Small intestine (tissue), 7 donors: ENCODE results near the gene DNAJC4. TPM values are rescaled to one million over a fixed set of nuclear protein-coding genes. Genes with fewer than 3 reads are reported as not detected.

ENCODE experiments used
- DNase-seq, 2 donors: peaks; one replicate each; pipeline versions ENCODE4 v3.0.0 to v3.0.0-alpha.2; 2013
- FAIRE-seq: peaks from 2 replicates; lab custom pipeline; 2012; peaks lifted over from hg19 to GRCh38; lab: Jason Lieb, UNC
- H3K27ac ChIP-seq, 3 donors: one replicate each; pipeline ENCODE4 v1.5.1; 2013; ENCODE audit warnings: low read length in 2 of 3, mild to moderate bottlenecking in 2 of 3, control low read depth in 1 of 3, inconsistent platforms in 1 of 3, low read depth in 1 of 3, moderate library complexity in 1 of 3
- H3K27me3 ChIP-seq, 3 donors: one replicate each; pipeline ENCODE4 v1.6.1; 2013; ENCODE audit warnings: low read length in 3 of 3, inconsistent platforms in 1 of 3; ENCODE audit not compliant: control insufficient read depth in 3 of 3, insufficient read depth in 3 of 3
- H3K36me3 ChIP-seq, 3 donors: one replicate each; pipeline ENCODE4 v1.6.1; 2013; ENCODE audit warnings: low read length in 3 of 3, inconsistent platforms in 1 of 3, low read depth in 1 of 3, mild to moderate bottlenecking in 1 of 3, moderate library complexity in 1 of 3; ENCODE audit not compliant: control insufficient read depth in 3 of 3, insufficient read depth in 2 of 3
- H3K4me1 ChIP-seq, 3 donors: one replicate each; pipeline ENCODE4 v1.6.1; 2013; ENCODE audit warnings: low read length in 2 of 3, inconsistent platforms in 1 of 3, low read depth in 1 of 3, mild to moderate bottlenecking in 1 of 3, moderate library complexity in 1 of 3; ENCODE audit not compliant: control insufficient read depth in 3 of 3, insufficient read depth in 2 of 3
- H3K4me3 ChIP-seq, 3 donors: one replicate each; pipeline ENCODE4 v1.5.1; 2013; ENCODE audit warnings: low read length in 3 of 3, control low read depth in 1 of 3, inconsistent platforms in 1 of 3, low read depth in 1 of 3, mild to moderate bottlenecking in 1 of 3, moderate library complexity in 1 of 3
- H3K9me3 ChIP-seq, 2 donors: one replicate each; pipeline ENCODE4 v1.6.1; 2013; ENCODE audit warnings: low read depth in 1 of 2, low read length in 1 of 2; ENCODE audit not compliant: control insufficient read depth in 2 of 2, insufficient read depth in 1 of 2
- WGBS, 3 donors: extraction: QIAGEN DNeasy Blood & Tissue Kit; methylation state at CpG; one replicate each; pipeline ENCODE4 v1.1.7; 2013; 5-methylcytosine and 5-hydroxymethylcytosine counted together
- polyA plus RNA-seq, 4 donors: library from polyadenylated mRNA; stranded (reverse) in 3 of 4; unstranded in 1 of 4; fragments of 200-250 nt in 3 of 4; fragments of 120-200 nt in 1 of 4; gene quantifications; one replicate each; pipeline versions ENCODE4 v1.2.1 to v1.2.3, GENCODE V29; 2013
- donor health status: healthy with polysubstance abuse.
- donor health status: control.
- donor health status: control.
- donor health status: Bipolar disorder and iron deficiency.
- donor health status: healthy.

Gene DNAJC4
- polyA plus RNA-seq, 4 donors, result 50.6 to 164 (median 93.6) TPM

GRCh38 chr11:64258946-64259532 lies 28.7 kb downstream of the DNAJC4 start:
- Histone ChIP-seq H3K4me1 (no peaks in the 10 kb centered on the region), H3K27me3 (no peaks in the 10 kb centered on the region), H3K27ac (no peak overlapping the region), H3K36me3 (peaks cover 32 to 98% (median 66%) of the 10 kb centered on the region in 3 donors), H3K9me3 (no peaks in the 10 kb centered on the region), H3K4me3 (no peak overlapping the region)
- no peak for FAIRE-seq
- DNase-seq, result no peak
- 91 to 92% (median 91%) methylated on average over 29 to 32 of the region's 32 CpGs for WGBS, 3 donors

DNA sequence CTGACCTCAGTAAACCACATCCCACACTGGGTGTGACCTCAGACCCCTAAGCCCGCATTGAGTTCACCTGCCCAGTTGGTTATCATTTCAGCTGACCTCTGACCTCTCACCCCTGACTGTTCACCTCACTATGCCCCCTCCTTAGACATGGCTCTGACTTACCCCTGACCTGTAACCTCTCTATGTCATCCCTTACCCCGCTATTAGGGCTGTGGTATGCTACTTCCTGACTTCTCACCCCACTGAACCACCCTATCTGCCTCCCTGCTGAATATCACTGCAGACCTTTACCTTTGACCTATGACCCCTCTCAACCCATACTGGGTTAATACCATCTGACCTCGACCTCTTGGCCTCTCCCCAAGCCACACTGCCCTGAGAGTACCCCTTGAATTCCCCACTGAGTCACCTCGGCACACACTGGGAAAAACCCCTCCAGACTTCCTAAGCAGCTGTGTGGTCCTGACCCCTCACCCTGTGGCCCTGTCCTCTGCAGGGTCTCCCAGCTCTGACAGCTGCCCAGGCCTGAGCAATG lies 29.3 kb downstream of the DNAJC4 start:
- Histone ChIP-seq H3K4me3 (no peak overlapping the region), H3K27ac (no peak overlapping the region), H3K27me3 (no peaks in the 10 kb centered on the region), H3K9me3 (no peaks in the 10 kb centered on the region), H3K4me1 (no peaks in the 10 kb centered on the region), H3K36me3 (peaks cover 32 to 98% (median 67%) of the 10 kb centered on the region in 3 donors)
- DNase-seq (no peak), FAIRE-seq (no peak)
- WGBS, 3 donors, result 64 to 74% (median 64%) methylated on average over 4 of the region's 4 CpGs

DNA sequence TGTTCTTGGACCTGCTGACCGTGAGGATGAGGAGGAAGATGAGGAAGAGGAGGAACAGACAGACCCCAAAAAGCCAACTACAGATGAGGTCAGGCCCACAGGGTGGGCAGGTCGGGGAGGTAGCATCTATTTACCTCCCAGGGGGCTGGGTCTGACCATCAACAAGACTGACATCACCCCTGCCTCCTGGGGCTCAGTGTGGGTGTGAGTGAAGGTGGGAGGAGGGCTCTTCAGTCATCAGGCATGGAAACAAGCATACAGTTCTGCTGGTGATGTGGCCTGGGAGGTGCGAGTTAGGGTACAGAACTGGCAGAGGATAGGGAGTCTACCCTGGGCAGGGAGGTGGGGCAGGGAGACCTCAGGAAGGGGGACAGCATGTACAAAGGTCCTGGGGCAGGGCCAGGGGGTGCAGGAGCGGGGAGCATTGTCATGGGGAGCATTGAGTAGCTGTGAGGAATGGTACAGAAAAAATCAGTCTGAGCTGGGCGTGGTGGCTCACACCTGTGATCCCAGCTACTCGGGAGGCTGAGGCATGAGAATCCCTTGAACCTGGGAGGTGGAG lies 29.9 kb downstream of the DNAJC4 start:
- no peaks in the 10 kb centered on the region for H3K9me3 ChIP-seq
- FAIRE-seq (no peak), DNase-seq (no peak)
- no peak overlapping the region for H3K4me3 ChIP-seq
- WGBS, 3 donors, result 85 to 89% (median 86%) methylated on average over 6 of the region's 6 CpGs
- H3K27ac ChIP-seq, result no peak overlapping the region
- no peaks in the 10 kb centered on the region for H3K27me3 ChIP-seq
- H3K4me1 ChIP-seq, result no peaks in the 10 kb centered on the region
- H3K36me3 ChIP-seq, result peaks cover 30 to 97% (median 66%) of the 10 kb centered on the region in 3 donors

DNA sequence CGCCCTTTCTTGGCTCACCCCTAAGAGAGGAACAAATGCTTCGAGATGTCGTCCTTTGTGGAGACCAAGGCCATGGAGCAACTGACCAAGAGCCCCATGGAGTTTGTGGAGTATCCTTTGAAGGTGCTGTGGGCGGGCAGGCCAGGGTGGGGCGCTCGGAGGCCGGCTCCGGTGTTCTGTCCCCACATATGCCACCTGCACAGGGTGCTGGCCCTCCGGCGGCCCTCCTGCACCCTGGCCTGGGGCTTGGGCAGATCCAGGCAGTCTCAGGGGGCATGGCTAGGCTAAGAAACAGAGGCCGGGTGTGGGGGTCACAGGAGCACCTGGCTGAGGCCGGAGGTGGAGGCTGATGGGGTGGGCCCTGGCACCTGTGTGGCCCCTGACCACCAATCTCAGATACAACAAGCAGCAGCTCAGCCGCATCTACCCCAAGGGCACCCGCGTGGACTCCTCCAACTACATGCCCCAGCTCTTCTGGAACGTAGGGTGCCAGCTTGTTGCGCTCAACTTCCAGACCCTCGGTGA lies 31.3 kb downstream of the DNAJC4 start:
- no peak for FAIRE-seq
- no peak for DNase-seq
- H3K4me1 ChIP-seq, result no peaks in the 10 kb centered on the region
- no peak overlapping the region for H3K27ac ChIP-seq
- 89 to 94% (median 92%) methylated on average over 17 to 18 of the region's 18 CpGs for WGBS, 3 donors
- no peak overlapping the region for H3K4me3 ChIP-seq
- H3K36me3 ChIP-seq, result peaks cover 29 to 97% (median 68%) of the 10 kb centered on the region in 3 donors
- H3K27me3 ChIP-seq, result no peaks in the 10 kb centered on the region
- H3K9me3 ChIP-seq, result no peaks in the 10 kb centered on the region

- no peak overlapping the region for H3K4me3 ChIP-seq
These were observed 32.1 kb downstream of the DNAJC4 start for GRCh38 chr11:64262271-64263002.

DNA sequence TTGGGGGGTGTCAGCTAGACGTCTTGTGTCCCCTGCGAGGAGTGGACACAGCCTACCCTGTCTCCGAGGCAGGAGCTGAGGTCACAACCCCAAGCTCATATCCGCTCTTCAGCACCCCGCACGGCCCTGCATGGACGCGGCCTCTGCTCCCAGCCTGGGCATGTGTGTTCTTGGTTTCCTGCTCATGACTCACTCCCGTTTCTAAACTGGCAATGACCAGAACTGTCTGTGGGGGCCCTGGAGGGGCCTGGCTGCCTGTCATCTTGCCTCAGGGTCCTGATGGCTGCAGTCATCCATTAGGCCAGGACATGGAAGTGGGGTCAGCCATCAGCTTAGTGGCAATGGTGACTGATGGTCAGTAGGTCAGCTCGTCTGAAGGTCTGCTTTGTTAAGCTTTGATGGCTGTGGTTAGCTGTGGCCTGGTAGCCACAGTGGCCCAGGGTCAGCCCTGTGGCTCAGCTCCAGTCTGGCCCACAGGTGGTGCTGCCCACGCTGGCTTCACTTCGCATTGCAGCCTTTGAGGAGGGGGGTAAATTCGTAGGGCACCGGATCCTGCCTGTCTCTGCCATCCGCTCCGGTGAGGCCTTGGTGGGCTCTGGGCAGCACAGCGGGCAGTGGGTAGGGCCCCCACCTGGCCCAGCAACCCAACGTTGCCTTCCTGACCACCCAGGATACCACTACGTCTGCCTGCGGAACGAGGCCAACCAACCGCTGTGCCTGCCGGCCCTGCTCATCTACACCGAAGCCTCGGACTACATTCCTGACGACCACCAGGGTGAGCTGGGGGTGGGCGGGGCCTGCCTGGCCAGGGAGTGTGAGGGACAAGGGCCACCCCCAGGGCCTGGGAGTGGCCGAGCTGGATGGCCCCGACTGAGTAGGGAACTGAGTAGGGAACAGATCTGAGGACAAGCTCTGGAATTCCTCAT lies 32.9 kb downstream of the DNAJC4 start:
- Histone ChIP-seq H3K4me3 (no peak overlapping the region), H3K27me3 (no peaks in the 10 kb centered on the region), H3K4me1 (peaks cover 0 to 7% (median 2%) of the 10 kb centered on the region in 3 donors), H3K36me3 (peaks cover 29 to 98% (median 59%) of the 10 kb centered on the region in 3 donors), H3K9me3 (no peaks in the 10 kb centered on the region), H3K27ac (no peak overlapping the region)
- FAIRE-seq (no peak), DNase-seq (no peak)
- 84 to 86% (median 86%) methylated on average over 29 of the region's 29 CpGs for WGBS, 3 donors

More at GRCh38 chr11:64262271-64263002, 32.1 kb downstream of the DNAJC4 start:
- 90 to 93% (median 92%) methylated on average over 42 of the region's 42 CpGs for WGBS, 3 donors
- no peak for FAIRE-seq
- H3K4me1 ChIP-seq, result no peaks in the 10 kb centered on the region
- DNase-seq, result no peak
- peaks cover 29 to 98% (median 64%) of the 10 kb centered on the region in 3 donors for H3K36me3 ChIP-seq
- H3K27ac ChIP-seq, result no peak overlapping the region
- H3K9me3 ChIP-seq, result no peaks in the 10 kb centered on the region
- no peaks in the 10 kb centered on the region for H3K27me3 ChIP-seq

GRCh38 chr11:64263947-64264317 lies 33.6 kb downstream of the DNAJC4 start:
- DNase-seq (no peak), FAIRE-seq (no peak)
- Histone ChIP-seq H3K4me3 (no peak overlapping the region), H3K4me1 (peaks cover 0 to 13% (median 2%) of the 10 kb centered on the region in 3 donors), H3K27ac (no peak overlapping the region), H3K36me3 (peaks cover 27 to 98% (median 55%) of the 10 kb centered on the region in 3 donors), H3K9me3 (no peaks in the 10 kb centered on the region), H3K27me3 (no peaks in the 10 kb centered on the region)
- 88 to 91% (median 89%) methylated on average over 7 to 8 of the region's 8 CpGs for WGBS, 3 donors
